SKM-1 (cell line): ENCODE data around the gene PDLIM4.

ENCODE experiments used
- DNase-seq: peaks from one replicate; lab custom pipeline; 2025; ENCODE audit not compliant: unreplicated experiment; lab: John Stamatoyannopoulos, UW

PDLIM4 gene

GRCh38 chr5:132227485-132228240 lies 29.8 kb upstream of the PDLIM4 start, which contains the start of gene P4HA2:
Gene P4HA2 (minus strand): TSS chr5:132227853. CDS start chr5:132218626, 9,227 bp downstream.
- DNase-seq = peak; percentile 45

- no peak for DNase-seq
Measured at GRCh38 chr5:132228241-132229035, 29.1 kb upstream of the PDLIM4 start.

GRCh38 chr5:132229236-132229635 lies 28.3 kb upstream of the PDLIM4 start:
- no peak for DNase-seq

- no peak for DNase-seq
Measured at GRCh38 chr5:132230871-132231270, 26.6 kb upstream of the PDLIM4 start.

- no peak for DNase-seq
Measured at GRCh38 chr5:132232465-132232864, 25.0 kb upstream of the PDLIM4 start.

- DNase-seq = no peak
Measured at GRCh38 chr5:132233081-132233480, 24.4 kb upstream of the PDLIM4 start.

- no peak for DNase-seq
Measured at GRCh38 chr5:132233811-132234683, 23.4 kb upstream of the PDLIM4 start.

- no peak for DNase-seq
Measured at GRCh38 chr5:132234684-132235062, 22.8 kb upstream of the PDLIM4 start.

- DNase-seq = no peak
Measured at GRCh38 chr5:132235340-132235739, 22.2 kb upstream of the PDLIM4 start.

GRCh38 chr5:132237141-132237540 lies 20.4 kb upstream of the PDLIM4 start:
- DNase-seq = no peak

- no peak for DNase-seq
Measured at GRCh38 chr5:132237670-132238069, 19.8 kb upstream of the PDLIM4 start.

GRCh38 chr5:132238169-132238744 lies 19.2 kb upstream of the PDLIM4 start:
- DNase-seq = peak; percentile 45

GRCh38 chr5:132238901-132239500 lies 18.5 kb upstream of the PDLIM4 start:
- no peak for DNase-seq

- no peak for DNase-seq
Measured at GRCh38 chr5:132239776-132240175, 17.7 kb upstream of the PDLIM4 start.

GRCh38 chr5:132243366-132243977 lies 14.0 kb upstream of the PDLIM4 start:
- DNase-seq = no peak

GRCh38 chr5:132245593-132245992 lies 11.9 kb upstream of the PDLIM4 start:
- DNase-seq = no peak

- no peak for DNase-seq
Measured at GRCh38 chr5:132246806-132247205, 10.7 kb upstream of the PDLIM4 start.

- no peak for DNase-seq
Measured at GRCh38 chr5:132250547-132250946, 6.9 kb upstream of the PDLIM4 start.

- no peak for DNase-seq
Measured at GRCh38 chr5:132251220-132251725, 6.2 kb upstream of the PDLIM4 start.

- DNase-seq = no peak
Measured at GRCh38 chr5:132253008-132253441, 4.5 kb upstream of the PDLIM4 start.
